B cell (primary cell): ENCODE data around the gene ZNF23. TPM values are rescaled to one million over a fixed set of nuclear protein-coding genes. Genes with fewer than 3 reads are reported as not detected.

Experiments used
- ATAC-seq: fragments of 200-7000 bp; cut with Tn5 transposase; one replicate; pipeline ENCODE4 v1.10.0; 2021; ENCODE audit warnings: low read depth, mild to moderate bottlenecking, moderate number of reproducible peaks, moderate library complexity
- CTCF ChIA-PET: fragments of 350-600 bp; sonication (Branson Sonifier 250); formaldehyde crosslinking; loops from one replicate; lab custom pipeline; 2021; ENCODE audit warnings: antibody characterized with exemption, inconsistent platforms; lab: Charles Lee
- POLR2A ChIA-PET: fragments of 350-600 bp; sonication (Branson Sonifier 250); formaldehyde crosslinking; loops from one replicate; lab custom pipeline; 2021; ENCODE audit warnings: antibody characterized with exemption; lab: Charles Lee
- DNase-seq: peaks from one replicate; pipeline ENCODE4 v3.0.0; 2013
- H2AFZ ChIP-seq: 2 replicates; pipeline ENCODE4 v1.6.1; 2012; ENCODE audit warnings: mild to moderate bottlenecking, low read depth, low read length; ENCODE audit not compliant: insufficient read depth, poor library complexity, severe bottlenecking
- H3K27ac ChIP-seq, 2 donors: 1 replicate in 1 of 2; 2 replicates in 1 of 2; pipeline ENCODE4 v1.5.1; 2012 to 2013; ENCODE audit warnings: low read length in 2 of 2, mild to moderate bottlenecking in 2 of 2, moderate library complexity in 1 of 2
- H3K27me3 ChIP-seq, 4 experiments: fragments of 200-600 bp in 1 of 4; sonication (generic) in 1 of 4; replicated peaks in 1 of 4; 1 replicate in 2 of 4; 2 replicates in 2 of 4; pipeline versions ENCODE4 v1.6.1 to v1.7.0; 2013 to 2016; ENCODE audit warnings: low read length in 3 of 4, mild to moderate bottlenecking in 2 of 4, mixed read lengths in 1 of 4, moderate library complexity in 1 of 4; ENCODE audit not compliant: insufficient read depth in 4 of 4, control insufficient read depth in 3 of 4; ENCODE audit errors: control extremely low read depth in 1 of 4
- H3K36me3 ChIP-seq, 2 experiments: replicated peaks in 1 of 2; 1 replicate in 1 of 2; 2 replicates in 1 of 2; pipeline versions ENCODE4 v1.6.1 to v1.7.1; 2013; ENCODE audit warnings: low read length in 1 of 2; ENCODE audit not compliant: insufficient read depth in 2 of 2, control insufficient read depth in 1 of 2; ENCODE audit errors: control extremely low read depth in 1 of 2, extremely low read depth in 1 of 2
- H3K4me1 ChIP-seq, 2 donors: fragments of 200-600 bp in 1 of 2; sonication (generic) in 1 of 2; 1 replicate in 1 of 2; 2 replicates in 1 of 2; pipeline versions ENCODE4 v1.5.1 to v1.6.1; 2013 to 2017; ENCODE audit warnings: low read length in 2 of 2; ENCODE audit not compliant: control insufficient read depth in 2 of 2, insufficient read depth in 2 of 2
- H3K4me2 ChIP-seq: replicated peaks from 2 replicates; pipeline ENCODE3; 2012; ENCODE audit warnings: mild to moderate bottlenecking, low read depth, low read length; ENCODE audit not compliant: poor library complexity, severe bottlenecking
- H3K4me3 ChIP-seq, 5 experiments: fragments of 200-600 bp in 1 of 5; sonication (generic) in 1 of 5; 1 replicate in 3 of 5; 2 replicates in 2 of 5; pipeline versions ENCODE4 v1.5.1 to v1.7.0; 2011 to 2016; ENCODE audit warnings: low read length in 4 of 5, mild to moderate bottlenecking in 4 of 5, low read depth in 2 of 5, control low read depth in 1 of 5, moderate library complexity in 1 of 5; ENCODE audit not compliant: insufficient read depth in 1 of 5; ENCODE audit errors: control extremely low read depth in 1 of 5, extremely low read depth in 1 of 5
- H3K79me2 ChIP-seq: fragments of 200-600 bp; sonication (generic); one replicate; pipeline ENCODE4 v1.6.0; 2016; ENCODE audit warnings: low read length; ENCODE audit not compliant: control insufficient read depth, insufficient read depth
- H3K9ac ChIP-seq: fragments of 200-600 bp; sonication (generic); 2 replicates; pipeline ENCODE4 v1.6.1; 2017; ENCODE audit warnings: mild to moderate bottlenecking, low read length, moderate library complexity
- H3K9me3 ChIP-seq, 3 donors: one replicate each; pipeline versions ENCODE4 v1.6.1 to v1.7.1; 2013; ENCODE audit warnings: low read length in 2 of 3; ENCODE audit not compliant: control insufficient read depth in 2 of 3, insufficient read depth in 1 of 3; ENCODE audit errors: control extremely low read depth in 1 of 3
- H4K20me1 ChIP-seq: 2 replicates; pipeline ENCODE4 v1.6.0; 2012; ENCODE audit warnings: mild to moderate bottlenecking, low read length; ENCODE audit not compliant: insufficient read depth, control insufficient read depth, poor library complexity, severe bottlenecking
- H3K27ac Mint-ChIP-seq: one replicate; pipeline ENCODE4 v1.8.0; 2021; ENCODE audit warnings: mixed read lengths
- H3K27me3 Mint-ChIP-seq: one replicate; pipeline ENCODE4 v1.8.0; 2021; ENCODE audit warnings: mixed read lengths
- H3K4me1 Mint-ChIP-seq: one replicate; pipeline ENCODE4 v1.8.0; 2021; ENCODE audit warnings: mixed read lengths
- H3K4me3 Mint-ChIP-seq: one replicate; pipeline ENCODE4 v1.8.0; 2021; ENCODE audit warnings: mixed read lengths
- H3K9me3 Mint-ChIP-seq: one replicate; pipeline ENCODE4 v1.8.0; 2022; ENCODE audit warnings: mixed read lengths; ENCODE audit not compliant: insufficient read depth
- EZH2 ChIP-seq: IDR thresholded peaks from 2 replicates; pipeline ENCODE4 v1.6.1; 2012; ENCODE audit warnings: borderline replicate concordance, low read depth, mild to moderate bottlenecking, moderate library complexity, low read length; ENCODE audit not compliant: insufficient read depth, poor library complexity, severe bottlenecking
- WGBS: methylation state at CpG from one replicate; pipeline ENCODE4 v1.1.5; 2013; ENCODE audit warnings: missing lambda C conversion rate; ENCODE audit not compliant: insufficient coverage; 5-methylcytosine and 5-hydroxymethylcytosine counted together
- intact Hi-C: fragments of 100-400 bp; cut with micrococcal nuclease; formaldehyde crosslinking; loops from one replicate; pipeline ENCODE4 v1.10.0; 2022
- polyA plus RNA-seq: library from polyadenylated mRNA; depleted of rRNA; stranded (reverse); fragments of >200 nt; gene quantifications from 2 replicates; pipeline ENCODE4 v1.2.3, GENCODE V29; 2012
- total RNA-seq, 2 donors: library from RNA; stranded (reverse); fragments of 120-200 nt in 1 of 2; gene quantifications; 1 replicate in 1 of 2; 2 replicates in 1 of 2; pipeline versions ENCODE4 v1.2.3 to v1.2.4, GENCODE V29; 2013 to 2022
- TF ChIP-seq, protein P1 (sequence below): fragments of 200-600 bp; IDR thresholded peaks from one replicate; pipeline ENCODE4 v1.8.0; 2022; ENCODE audit warnings: antibody characterized with exemption, mild to moderate bottlenecking

Gene ZNF23
- total and polyA plus RNA-seq, 2 donors (not counting 1 experiment from before 2014, with no cell fraction given), result 8.4 to 15.0 TPM

DNA sequence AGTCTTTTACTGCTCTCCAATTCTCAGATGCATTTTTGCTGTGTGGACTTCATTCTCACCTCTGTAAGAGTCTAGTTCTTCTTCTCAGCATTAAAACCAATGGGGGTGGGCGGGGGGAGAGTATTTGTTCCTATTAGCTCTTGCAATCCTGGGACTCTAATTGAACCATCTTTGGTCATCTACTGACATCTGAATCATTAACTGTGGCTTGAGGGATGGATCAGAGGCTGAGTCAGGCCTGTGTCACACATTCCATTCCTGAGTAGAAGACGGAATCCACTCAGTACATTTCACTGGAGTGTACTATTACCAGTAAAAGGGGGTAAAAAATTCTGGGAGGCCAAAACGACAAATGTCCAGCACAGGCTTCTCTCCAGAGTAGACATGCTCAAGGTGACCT is 12.8 kb upstream of the ZNF23 start:
- no peak for DNase-seq
- Histone ChIP-seq H3K9ac (no peak overlapping the region), H3K27ac (no peak overlapping the region), H3K9me3 (no peaks in the 10 kb centered on the region), H2AFZ (no peak overlapping the region), H3K36me3 (peaks cover 0 to 33% of the 10 kb centered on the region in 2 experiments), H3K27me3 (no peaks in the 10 kb centered on the region), H3K4me2 (no peak overlapping the region), H4K20me1 (no peaks in the 10 kb centered on the region), H3K79me2 (no peaks in the 10 kb centered on the region), H3K4me3 (no peak overlapping the region), H3K4me1 (no peaks in the 10 kb centered on the region)
- Mint-ChIP-seq H3K27me3 (no peaks in the 10 kb centered on the region), H3K4me1 (no peaks in the 10 kb centered on the region), H3K9me3 (no peaks in the 10 kb centered on the region), H3K27ac (no peak overlapping the region), H3K4me3 (no peak overlapping the region)
- ChIA-PET POLR2A (no interaction called here), CTCF (no interaction called here)
- WGBS, result no CpG with 5 or more reads among the region's 3 CpGs
- intact Hi-C loops, result no loop called here
- TF ChIP-seq, protein P1, sequence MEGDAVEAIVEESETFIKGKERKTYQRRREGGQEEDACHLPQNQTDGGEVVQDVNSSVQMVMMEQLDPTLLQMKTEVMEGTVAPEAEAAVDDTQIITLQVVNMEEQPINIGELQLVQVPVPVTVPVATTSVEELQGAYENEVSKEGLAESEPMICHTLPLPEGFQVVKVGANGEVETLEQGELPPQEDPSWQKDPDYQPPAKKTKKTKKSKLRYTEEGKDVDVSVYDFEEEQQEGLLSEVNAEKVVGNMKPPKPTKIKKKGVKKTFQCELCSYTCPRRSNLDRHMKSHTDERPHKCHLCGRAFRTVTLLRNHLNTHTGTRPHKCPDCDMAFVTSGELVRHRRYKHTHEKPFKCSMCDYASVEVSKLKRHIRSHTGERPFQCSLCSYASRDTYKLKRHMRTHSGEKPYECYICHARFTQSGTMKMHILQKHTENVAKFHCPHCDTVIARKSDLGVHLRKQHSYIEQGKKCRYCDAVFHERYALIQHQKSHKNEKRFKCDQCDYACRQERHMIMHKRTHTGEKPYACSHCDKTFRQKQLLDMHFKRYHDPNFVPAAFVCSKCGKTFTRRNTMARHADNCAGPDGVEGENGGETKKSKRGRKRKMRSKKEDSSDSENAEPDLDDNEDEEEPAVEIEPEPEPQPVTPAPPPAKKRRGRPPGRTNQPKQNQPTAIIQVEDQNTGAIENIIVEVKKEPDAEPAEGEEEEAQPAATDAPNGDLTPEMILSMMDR, result no peak
- no peak for TF ChIP-seq EZH2
- no peak for ATAC-seq

DNA sequence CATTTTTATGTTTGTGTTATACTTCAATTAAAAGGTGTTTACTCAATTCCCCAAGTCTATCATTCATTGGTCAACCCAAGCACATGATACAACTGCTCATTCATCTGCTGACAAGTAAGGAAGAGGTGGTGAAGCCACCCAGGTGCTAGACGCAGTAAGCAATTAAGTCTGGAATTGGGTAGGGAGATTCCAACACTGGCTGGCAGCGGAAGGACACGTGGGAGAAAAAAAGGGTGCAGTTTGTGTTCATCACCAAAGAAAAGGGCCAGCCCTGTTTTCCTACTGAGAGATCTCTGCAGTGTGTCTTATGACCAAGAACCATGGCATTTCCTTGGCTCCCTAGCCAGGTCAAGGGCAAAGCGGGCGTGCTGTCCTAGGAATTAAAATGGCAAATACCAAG is 11.8 kb upstream of the ZNF23 start:
- H4K20me1 ChIP-seq, result no peaks in the 10 kb centered on the region
- H3K36me3 ChIP-seq, result peaks cover 0 to 33% of the 10 kb centered on the region in 2 experiments
- H3K9ac ChIP-seq, result no peak overlapping the region
- no peaks in the 10 kb centered on the region for H3K79me2 ChIP-seq
- no peaks in the 10 kb centered on the region for H3K27me3 Mint-ChIP-seq
- no peaks in the 10 kb centered on the region for H3K9me3 ChIP-seq
- no peaks in the 10 kb centered on the region for H3K9me3 Mint-ChIP-seq
- TF ChIP-seq EZH2, result no peak
- TF ChIP-seq, protein P1, result no peak
- POLR2A ChIA-PET, result no interaction called here
- H2AFZ ChIP-seq, result no peak overlapping the region
- H3K27ac Mint-ChIP-seq, result no peak overlapping the region
- no peak overlapping the region for H3K4me3 ChIP-seq
- WGBS, result 100% methylated on average over 2 of the region's 5 CpGs
- CTCF ChIA-PET, result no interaction called here
- DNase-seq (no peak), ATAC-seq (no peak)
- no peak overlapping the region for H3K4me3 Mint-ChIP-seq
- no peak overlapping the region for H3K27ac ChIP-seq
- no peaks in the 10 kb centered on the region for H3K27me3 ChIP-seq
- no peaks in the 10 kb centered on the region for H3K4me1 ChIP-seq
- H3K4me1 Mint-ChIP-seq, result no peaks in the 10 kb centered on the region
- H3K4me2 ChIP-seq, result no peak overlapping the region
- intact Hi-C loops, result no loop called here
